ENCODE measurements around the gene WEE1. TPM values are rescaled to one million over a fixed set of nuclear protein-coding genes. Genes with fewer than 3 reads are reported as not detected.

WEE1 gene
- total RNA-seq, 1 donor = 32.2 TPM

DNA sequence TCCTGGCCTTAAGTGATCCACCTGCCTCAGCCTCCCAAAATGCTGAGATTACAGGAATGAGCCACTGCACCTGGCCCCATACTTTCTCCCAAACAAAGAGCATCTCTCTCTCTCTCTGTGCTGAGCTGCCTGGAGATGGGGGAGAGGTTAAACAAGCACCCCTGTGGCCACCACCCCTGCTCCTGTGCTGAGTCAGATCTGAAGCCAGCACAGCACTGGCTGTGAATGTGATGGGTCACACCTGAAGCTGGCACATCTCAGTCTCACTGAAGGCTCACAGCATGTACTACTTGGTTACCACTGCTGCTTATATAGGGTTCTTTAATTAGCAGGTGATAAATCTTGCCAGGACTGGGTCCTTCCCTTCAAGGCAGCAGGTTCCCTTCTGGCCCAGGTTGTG lies 10.8 kb upstream of the WEE1 start:
- Histone ChIP-seq H3K9me3 (ENCODE audit: low read depth, low read length) (no peaks in the 10 kb centered on the region), H3K4me3 (ENCODE audit: insufficient read depth, low read length) (no peak overlapping the region), H3K36me3 (ENCODE audit: insufficient read depth, low read length) (no peaks in the 10 kb centered on the region), H3K27me3 (ENCODE audit: insufficient read depth, low read length) (no peaks in the 10 kb centered on the region), H2AFZ (ENCODE audit: low read length) (no peak overlapping the region), H4K20me1 (ENCODE audit: insufficient read depth, low read length) (no peaks in the 10 kb centered on the region), H3K79me2 (ENCODE audit: insufficient read depth, low read length) (no peaks in the 10 kb centered on the region), H3K27ac (ENCODE audit: low read depth, low read length) (no peak overlapping the region), H3K4me1 (ENCODE audit: insufficient read depth, low read length) (peaks cover 22% of the 10 kb centered on the region), H3K4me2 (ENCODE audit: insufficient read depth, low read length) (no peak overlapping the region)
- TF ChIP-seq, protein P1, sequence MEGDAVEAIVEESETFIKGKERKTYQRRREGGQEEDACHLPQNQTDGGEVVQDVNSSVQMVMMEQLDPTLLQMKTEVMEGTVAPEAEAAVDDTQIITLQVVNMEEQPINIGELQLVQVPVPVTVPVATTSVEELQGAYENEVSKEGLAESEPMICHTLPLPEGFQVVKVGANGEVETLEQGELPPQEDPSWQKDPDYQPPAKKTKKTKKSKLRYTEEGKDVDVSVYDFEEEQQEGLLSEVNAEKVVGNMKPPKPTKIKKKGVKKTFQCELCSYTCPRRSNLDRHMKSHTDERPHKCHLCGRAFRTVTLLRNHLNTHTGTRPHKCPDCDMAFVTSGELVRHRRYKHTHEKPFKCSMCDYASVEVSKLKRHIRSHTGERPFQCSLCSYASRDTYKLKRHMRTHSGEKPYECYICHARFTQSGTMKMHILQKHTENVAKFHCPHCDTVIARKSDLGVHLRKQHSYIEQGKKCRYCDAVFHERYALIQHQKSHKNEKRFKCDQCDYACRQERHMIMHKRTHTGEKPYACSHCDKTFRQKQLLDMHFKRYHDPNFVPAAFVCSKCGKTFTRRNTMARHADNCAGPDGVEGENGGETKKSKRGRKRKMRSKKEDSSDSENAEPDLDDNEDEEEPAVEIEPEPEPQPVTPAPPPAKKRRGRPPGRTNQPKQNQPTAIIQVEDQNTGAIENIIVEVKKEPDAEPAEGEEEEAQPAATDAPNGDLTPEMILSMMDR (IDR thresholded peaks at IDR 0.05; ENCODE audit: extremely low read depth, low read depth, low read length) = no peak
- DNase-seq (ENCODE audit: insufficient read length, low spot score, missing footprints) = no peak

DNA sequence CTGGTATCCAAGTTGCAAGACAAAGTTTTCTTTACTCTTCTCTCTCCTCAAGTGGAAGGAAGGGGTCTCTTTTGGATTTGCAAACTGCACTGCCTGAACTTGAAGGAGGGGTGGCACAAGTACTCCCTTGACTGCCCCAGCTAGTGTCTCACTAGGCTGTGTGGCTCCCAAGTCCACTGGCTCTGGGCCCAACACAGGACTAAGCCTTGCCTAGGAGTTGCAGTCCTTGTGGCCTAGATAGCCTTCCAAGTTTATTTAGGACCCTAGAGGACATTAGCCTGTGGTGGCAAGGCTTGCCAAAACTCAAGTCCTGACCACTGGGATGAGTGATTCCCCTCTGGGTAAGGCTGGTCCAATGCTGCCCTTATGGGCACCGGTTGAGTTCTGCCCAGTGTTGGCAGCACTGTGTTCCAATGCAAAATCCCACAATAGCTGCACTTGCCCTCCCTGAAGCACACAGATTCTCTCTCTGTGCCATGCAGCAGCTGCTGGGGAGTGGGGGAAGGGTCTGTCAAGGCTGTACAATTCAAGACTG lies 10.2 kb upstream of the WEE1 start:
- peak overlapping the region; percentile 32 for H2AFZ ChIP-seq (ENCODE audit: low read length)
- peaks cover 26% of the 10 kb centered on the region for H3K4me1 ChIP-seq (ENCODE audit: insufficient read depth, low read length)
- H3K4me3 ChIP-seq (ENCODE audit: insufficient read depth, low read length) = no peak overlapping the region
- no peaks in the 10 kb centered on the region for H3K9me3 ChIP-seq (ENCODE audit: low read depth, low read length)
- no peak overlapping the region for H3K27ac ChIP-seq (ENCODE audit: low read depth, low read length)
- H3K27me3 ChIP-seq (ENCODE audit: insufficient read depth, low read length) = no peaks in the 10 kb centered on the region
- TF ChIP-seq, protein P1 (IDR thresholded peaks at IDR 0.05; ENCODE audit: extremely low read depth, low read depth, low read length) = no peak
- H3K79me2 ChIP-seq (ENCODE audit: insufficient read depth, low read length) = no peaks in the 10 kb centered on the region
- no peak overlapping the region for H3K4me2 ChIP-seq (ENCODE audit: insufficient read depth, low read length)
- no peaks in the 10 kb centered on the region for H3K36me3 ChIP-seq (ENCODE audit: insufficient read depth, low read length)
- DNase-seq (ENCODE audit: insufficient read length, low spot score, missing footprints) = no peak
- no peaks in the 10 kb centered on the region for H4K20me1 ChIP-seq (ENCODE audit: insufficient read depth, low read length)

DNA sequence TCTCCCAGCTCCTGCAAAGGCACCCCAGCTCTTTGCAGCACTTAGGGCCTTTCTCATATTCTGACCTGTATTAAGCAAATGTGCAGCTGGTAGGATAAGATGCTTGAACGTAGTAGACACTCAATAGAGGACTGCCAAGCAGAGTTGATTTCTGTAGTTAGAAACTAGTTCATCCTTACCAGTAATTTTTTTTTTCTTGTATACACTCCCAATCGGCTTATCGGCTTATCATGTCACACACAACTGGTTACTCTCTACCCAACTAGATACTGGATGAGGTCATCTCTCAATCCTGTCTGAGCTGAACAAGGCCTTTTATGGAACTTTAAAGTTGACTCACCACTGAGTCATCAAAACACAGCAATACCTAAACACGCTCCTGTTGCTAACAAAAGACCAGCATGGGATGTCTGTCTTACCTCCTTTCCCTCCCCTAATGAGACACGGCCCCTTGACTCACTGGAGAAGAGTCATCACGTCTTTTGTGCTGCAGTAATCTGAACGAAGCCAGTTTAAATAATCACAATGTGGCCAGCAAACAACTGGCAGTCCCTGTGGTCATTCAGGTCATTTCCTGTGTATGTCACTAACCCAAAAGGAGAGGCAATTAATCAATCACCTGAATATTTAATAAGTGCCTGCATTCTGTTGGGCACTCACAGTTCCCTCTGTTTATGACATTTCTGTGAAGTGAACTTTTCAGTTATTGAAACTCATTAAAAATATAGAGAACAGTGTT lies 7.5 kb upstream of the WEE1 start:
- peak overlapping the region; percentile 30 for H2AFZ ChIP-seq (ENCODE audit: low read length)
- no peak overlapping the region for H3K4me3 ChIP-seq (ENCODE audit: insufficient read depth, low read length)
- peak overlapping the region; percentile 97 for H3K27ac ChIP-seq (ENCODE audit: low read depth, low read length)
- DNase-seq (ENCODE audit: insufficient read length, low spot score, missing footprints) = peak; percentile 95
- no peaks in the 10 kb centered on the region for H3K36me3 ChIP-seq (ENCODE audit: insufficient read depth, low read length)
- peak overlapping the region; percentile 73 for H3K4me2 ChIP-seq (ENCODE audit: insufficient read depth, low read length)
- H3K27me3 ChIP-seq (ENCODE audit: insufficient read depth, low read length) = no peaks in the 10 kb centered on the region
- H3K79me2 ChIP-seq (ENCODE audit: insufficient read depth, low read length) = no peaks in the 10 kb centered on the region
- no peaks in the 10 kb centered on the region for H4K20me1 ChIP-seq (ENCODE audit: insufficient read depth, low read length)
- TF ChIP-seq, protein P1 (IDR thresholded peaks at IDR 0.05; ENCODE audit: extremely low read depth, low read depth, low read length) = no peak
- H3K4me1 ChIP-seq (ENCODE audit: insufficient read depth, low read length) = peaks cover 42% of the 10 kb centered on the region
- no peaks in the 10 kb centered on the region for H3K9me3 ChIP-seq (ENCODE audit: low read depth, low read length)

DNA sequence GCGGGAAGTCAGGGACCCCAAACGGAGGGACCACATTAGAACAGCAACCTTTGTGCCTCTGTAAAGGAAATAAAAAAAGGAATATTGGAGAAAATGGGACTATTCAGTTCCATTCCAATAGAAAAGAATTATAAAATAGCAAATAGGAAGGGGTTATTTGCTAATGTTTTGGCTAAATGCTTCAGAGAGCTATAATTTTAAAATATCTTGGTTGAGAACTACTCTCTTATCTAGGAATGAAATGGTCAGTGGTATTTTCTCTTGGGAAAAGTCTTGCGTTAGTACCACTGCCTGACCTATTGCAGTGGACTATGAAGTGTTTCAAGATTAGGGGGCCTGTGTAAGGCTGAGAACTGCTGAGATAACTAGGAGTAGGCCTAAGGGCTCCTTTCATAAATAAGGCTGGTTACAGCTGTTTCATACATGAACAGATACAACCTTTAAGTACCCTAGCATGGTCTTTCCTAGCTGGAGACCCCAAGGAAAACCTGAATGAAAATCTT lies 6.9 kb upstream of the WEE1 start:
- no peaks in the 10 kb centered on the region for H3K36me3 ChIP-seq (ENCODE audit: insufficient read depth, low read length)
- no peaks in the 10 kb centered on the region for H3K9me3 ChIP-seq (ENCODE audit: low read depth, low read length)
- no peaks in the 10 kb centered on the region for H3K27me3 ChIP-seq (ENCODE audit: insufficient read depth, low read length)
- TF ChIP-seq, protein P1 (IDR thresholded peaks at IDR 0.05; ENCODE audit: extremely low read depth, low read depth, low read length) = no peak
- H4K20me1 ChIP-seq (ENCODE audit: insufficient read depth, low read length) = no peaks in the 10 kb centered on the region
- no peaks in the 10 kb centered on the region for H3K79me2 ChIP-seq (ENCODE audit: insufficient read depth, low read length)
- no peak overlapping the region for H3K4me3 ChIP-seq (ENCODE audit: insufficient read depth, low read length)
- H3K4me1 ChIP-seq (ENCODE audit: insufficient read depth, low read length) = peaks cover 42% of the 10 kb centered on the region
- peak overlapping the region; percentile 97 for H3K27ac ChIP-seq (ENCODE audit: low read depth, low read length)
- H3K4me2 ChIP-seq (ENCODE audit: insufficient read depth, low read length) = peak overlapping the region; percentile 38
- DNase-seq (ENCODE audit: insufficient read length, low spot score, missing footprints) = peak; percentile 34
- no peak overlapping the region for H2AFZ ChIP-seq (ENCODE audit: low read length)

Data from osteoblast (primary cell).